Vagina (tissue), 2 donors: ENCODE results near the gene MTCH1. TPM values are rescaled to one million over a fixed set of nuclear protein-coding genes. Genes with fewer than 3 reads are reported as not detected.
A peak's percentile ranks its signal among the peaks of the same experiment; 100 is the strongest.
"Not testable (repeated sequence)": the region's sequence is repeated elsewhere in the genome, so short reads cannot be mapped to it uniquely, and the experiment has no call there.

ENCODE experiments used
- DNase-seq, 2 donors: peaks; one replicate each; pipeline ENCODE4 v3.0.0-alpha.2; 2017; ENCODE audit errors: extremely low spot score in 2 of 2
- H3K27ac ChIP-seq: fragments of 200-600 bp; sonication (generic); one replicate; pipeline ENCODE4 v1.5.1; 2019
- H3K27me3 ChIP-seq: fragments of 200-600 bp; sonication (generic); one replicate; pipeline ENCODE4 v1.5.1; 2019
- H3K36me3 ChIP-seq, 2 donors: fragments of 200-600 bp; sonication (generic); one replicate each; pipeline ENCODE4 v1.5.1; 2017 to 2019
- H3K4me1 ChIP-seq: fragments of 200-600 bp; sonication (generic); one replicate; pipeline ENCODE4 v1.5.1; 2019
- H3K4me3 ChIP-seq, 2 donors: fragments of 200-600 bp; sonication (generic); 1 replicate in 1 of 2; 2 replicates in 1 of 2; pipeline ENCODE4 v1.5.1; 2016 to 2019
- H3K9me3 ChIP-seq: fragments of 200-600 bp; sonication (generic); one replicate; pipeline ENCODE4 v1.5.1; 2019
- POLR2A ChIP-seq, 2 donors: fragments of 450-650 bp; IDR thresholded peaks; one replicate each; pipeline ENCODE4 v1.6.1; 2017; ENCODE audit warnings: antibody characterized with exemption in 2 of 2, mild to moderate bottlenecking in 2 of 2, moderate library complexity in 2 of 2
- POLR2AphosphoS5 ChIP-seq, 2 donors: sonication (generic); formaldehyde crosslinking; IDR thresholded peaks; one replicate each; pipeline ENCODE4 v1.9.0; 2017; ENCODE audit warnings: antibody characterized with exemption in 2 of 2, mild to moderate bottlenecking in 2 of 2, low read depth in 1 of 2; ENCODE audit not compliant: insufficient read depth in 1 of 2
- intact Hi-C: fragments of 100-400 bp; cut with DNase I; formaldehyde crosslinking; loops from one replicate; pipeline ENCODE4 v1.15.1; 2023
- total RNA-seq: library from RNA; depleted of rRNA; stranded (reverse); fragments of >200 nt; gene quantifications from one replicate; pipeline ENCODE4 v1.2.3, GENCODE V29; 2016
- TF ChIP-seq, protein P1 (sequence below), 3 experiments: fragments of 450-650 bp in 2 of 3; fragments of 200-600 bp in 1 of 3; sonication (generic) in 1 of 3; IDR thresholded peaks; one replicate each; pipeline ENCODE4 v1.5.1; 2017 to 2019; ENCODE audit warnings: antibody characterized with exemption in 3 of 3, mild to moderate bottlenecking in 2 of 3, moderate library complexity in 2 of 3

MTCH1 gene
- total RNA-seq, 1 donor from 2014 or later: 233 TPM

DNA sequence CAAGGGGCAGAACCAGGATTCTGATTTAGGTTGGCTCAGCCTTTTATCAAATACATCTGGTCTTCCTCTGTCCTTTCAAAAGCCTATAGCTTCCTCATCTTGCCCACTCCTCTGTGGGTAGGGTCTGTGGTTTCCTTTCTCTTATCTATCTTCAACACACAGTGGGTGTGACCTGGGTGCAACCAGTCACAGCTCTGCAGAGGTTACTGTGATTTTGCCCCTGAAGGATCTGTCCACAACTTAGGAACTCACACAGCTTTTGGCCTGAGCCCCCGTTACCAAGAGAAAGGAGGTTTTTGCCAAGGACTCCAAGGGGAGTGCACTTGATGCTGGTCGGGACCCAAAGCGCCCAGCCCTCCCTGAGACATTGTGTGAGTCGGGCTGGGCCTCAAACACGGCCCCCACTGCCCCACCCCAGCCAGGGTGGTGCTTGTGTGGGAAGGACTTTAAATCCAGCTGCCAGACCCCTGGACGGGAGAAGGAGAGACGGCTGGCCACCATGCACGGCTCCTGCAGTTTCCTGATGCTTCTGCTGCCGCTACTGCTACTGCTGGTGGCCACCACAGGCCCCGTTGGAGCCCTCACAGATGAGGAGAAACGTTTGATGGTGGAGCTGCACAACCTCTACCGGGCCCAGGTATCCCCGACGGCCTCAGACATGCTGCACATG, 31.6 kb downstream of the MTCH1 start, which contains the start of gene PI16:
Gene PI16, plus strand, starts transcription at position 477 of the 670 bp plus-strand sequence. Its CDS starts 23 bp downstream, at position 500.
- Histone ChIP-seq H3K9me3 (no peaks in the 10 kb centered on the region), H3K27ac (peak within 1 kb of the TSS; percentile 57), H3K4me1 (peaks cover 11% of the 10 kb centered on the region), H3K27me3 (no peaks in the 10 kb centered on the region), H3K4me3 (peak within 1 kb of the TSS; percentile 8 to 33), H3K36me3 (no peaks in the 10 kb centered on the region)
- TF ChIP-seq, protein P1, sequence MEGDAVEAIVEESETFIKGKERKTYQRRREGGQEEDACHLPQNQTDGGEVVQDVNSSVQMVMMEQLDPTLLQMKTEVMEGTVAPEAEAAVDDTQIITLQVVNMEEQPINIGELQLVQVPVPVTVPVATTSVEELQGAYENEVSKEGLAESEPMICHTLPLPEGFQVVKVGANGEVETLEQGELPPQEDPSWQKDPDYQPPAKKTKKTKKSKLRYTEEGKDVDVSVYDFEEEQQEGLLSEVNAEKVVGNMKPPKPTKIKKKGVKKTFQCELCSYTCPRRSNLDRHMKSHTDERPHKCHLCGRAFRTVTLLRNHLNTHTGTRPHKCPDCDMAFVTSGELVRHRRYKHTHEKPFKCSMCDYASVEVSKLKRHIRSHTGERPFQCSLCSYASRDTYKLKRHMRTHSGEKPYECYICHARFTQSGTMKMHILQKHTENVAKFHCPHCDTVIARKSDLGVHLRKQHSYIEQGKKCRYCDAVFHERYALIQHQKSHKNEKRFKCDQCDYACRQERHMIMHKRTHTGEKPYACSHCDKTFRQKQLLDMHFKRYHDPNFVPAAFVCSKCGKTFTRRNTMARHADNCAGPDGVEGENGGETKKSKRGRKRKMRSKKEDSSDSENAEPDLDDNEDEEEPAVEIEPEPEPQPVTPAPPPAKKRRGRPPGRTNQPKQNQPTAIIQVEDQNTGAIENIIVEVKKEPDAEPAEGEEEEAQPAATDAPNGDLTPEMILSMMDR (IDR thresholded peaks at IDR 0.05): no peak
- TF ChIP-seq POLR2A (IDR thresholded peaks at IDR 0.05) (no peak), POLR2AphosphoS5 (IDR thresholded peaks at IDR 0.05; ENCODE audit: insufficient read depth in 1 of 2, low read depth in 1 of 2) (peak in 1 of 2 donors; percentile 47)
- intact Hi-C loops: no loop called here
- no peak for DNase-seq

- intact Hi-C loops: no loop called here
- Histone ChIP-seq H3K36me3 (no peaks in the 10 kb centered on the region), H3K27ac (no peak overlapping the region), H3K9me3 (no peaks in the 10 kb centered on the region), H3K27me3 (no peaks in the 10 kb centered on the region), H3K4me3 (no peak overlapping the region), H3K4me1 (peaks cover 11% of the 10 kb centered on the region)
- no peak for TF ChIP-seq POLR2A (IDR thresholded peaks at IDR 0.05)
- TF ChIP-seq, protein P1 (IDR thresholded peaks at IDR 0.05): no peak
- TF ChIP-seq POLR2AphosphoS5 (IDR thresholded peaks at IDR 0.05; ENCODE audit: insufficient read depth in 1 of 2, low read depth in 1 of 2): no peak
- DNase-seq: no peak
These were observed 32.1 kb downstream of the MTCH1 start for GRCh38 chr6:36953931-36954261.

DNA sequence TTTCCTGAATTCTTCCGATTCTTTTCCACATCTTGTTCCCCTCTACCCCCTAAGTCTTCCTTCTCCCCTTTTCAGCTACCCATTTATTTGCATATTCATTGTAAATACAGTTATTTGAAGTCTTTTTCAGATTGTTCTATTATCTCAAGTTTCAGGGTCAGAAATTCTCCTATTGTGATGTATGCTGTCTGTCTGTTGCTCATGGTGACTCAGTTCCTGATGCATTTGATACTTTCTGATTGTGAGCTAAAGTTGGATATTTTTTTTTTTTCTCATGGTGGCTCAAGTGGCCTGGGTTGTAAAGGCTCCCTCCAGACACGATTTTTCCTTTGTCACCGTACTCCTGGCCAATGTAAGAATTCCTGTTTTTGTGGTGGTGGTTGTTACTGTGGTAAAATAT, 36.4 kb downstream of the MTCH1 start:
- H3K36me3 ChIP-seq: no peaks in the 10 kb centered on the region
- no peaks in the 10 kb centered on the region for H3K4me1 ChIP-seq
- intact Hi-C loops: no loop called here
- DNase-seq: no peak
- no peak overlapping the region for H3K4me3 ChIP-seq
- no peaks in the 10 kb centered on the region for H3K27me3 ChIP-seq
- no peaks in the 10 kb centered on the region for H3K9me3 ChIP-seq
- no peak overlapping the region for H3K27ac ChIP-seq
- TF ChIP-seq POLR2A (IDR thresholded peaks at IDR 0.05): no peak
- no peak for TF ChIP-seq POLR2AphosphoS5 (IDR thresholded peaks at IDR 0.05; ENCODE audit: insufficient read depth in 1 of 2, low read depth in 1 of 2)
- TF ChIP-seq, protein P1 (IDR thresholded peaks at IDR 0.05): no peak

GRCh38 chr6:36949076-36949475, 36.9 kb downstream of the MTCH1 start:
- H3K27me3 ChIP-seq, H3K36me3 ChIP-seq, H3K9me3 ChIP-seq, DNase-seq, intact Hi-C loops, H3K4me1 ChIP-seq, H3K4me3 ChIP-seq, H3K27ac ChIP-seq: not testable (repeated sequence)

GRCh38 chr6:36947570-36948351, 38.2 kb downstream of the MTCH1 start:
- Histone ChIP-seq H3K27me3 (no peaks in the 10 kb centered on the region), H3K27ac (no peak overlapping the region), H3K4me1 (no peaks in the 10 kb centered on the region), H3K36me3 (no peaks in the 10 kb centered on the region), H3K4me3 (no peak overlapping the region), H3K9me3 (no peaks in the 10 kb centered on the region)
- intact Hi-C loops: no loop called here
- no peak for DNase-seq
- TF ChIP-seq POLR2AphosphoS5 (IDR thresholded peaks at IDR 0.05; ENCODE audit: insufficient read depth in 1 of 2, low read depth in 1 of 2): no peak
- TF ChIP-seq, protein P1 (IDR thresholded peaks at IDR 0.05): no peak
- no peak for TF ChIP-seq POLR2A (IDR thresholded peaks at IDR 0.05)
